Testis (tissue), 2 donors: ENCODE results near the gene FGR.

ENCODE experiments used
- POLR2A ChIP-seq: fragments of 450-650 bp; IDR thresholded peaks from one replicate; pipeline ENCODE4 v1.6.1; 2017; ENCODE audit warnings: antibody characterized with exemption, mild to moderate bottlenecking, moderate library complexity
- TF ChIP-seq, protein P1 (sequence below), 3 experiments: fragments of 450-650 bp in 2 of 3; fragments of 200-600 bp in 1 of 3; sonication (generic) in 1 of 3; IDR thresholded peaks; one replicate each; pipeline ENCODE4 v1.5.1; 2016 to 2019; ENCODE audit warnings: antibody characterized with exemption in 3 of 3, mild to moderate bottlenecking in 2 of 3, moderate library complexity in 1 of 3

DNA sequence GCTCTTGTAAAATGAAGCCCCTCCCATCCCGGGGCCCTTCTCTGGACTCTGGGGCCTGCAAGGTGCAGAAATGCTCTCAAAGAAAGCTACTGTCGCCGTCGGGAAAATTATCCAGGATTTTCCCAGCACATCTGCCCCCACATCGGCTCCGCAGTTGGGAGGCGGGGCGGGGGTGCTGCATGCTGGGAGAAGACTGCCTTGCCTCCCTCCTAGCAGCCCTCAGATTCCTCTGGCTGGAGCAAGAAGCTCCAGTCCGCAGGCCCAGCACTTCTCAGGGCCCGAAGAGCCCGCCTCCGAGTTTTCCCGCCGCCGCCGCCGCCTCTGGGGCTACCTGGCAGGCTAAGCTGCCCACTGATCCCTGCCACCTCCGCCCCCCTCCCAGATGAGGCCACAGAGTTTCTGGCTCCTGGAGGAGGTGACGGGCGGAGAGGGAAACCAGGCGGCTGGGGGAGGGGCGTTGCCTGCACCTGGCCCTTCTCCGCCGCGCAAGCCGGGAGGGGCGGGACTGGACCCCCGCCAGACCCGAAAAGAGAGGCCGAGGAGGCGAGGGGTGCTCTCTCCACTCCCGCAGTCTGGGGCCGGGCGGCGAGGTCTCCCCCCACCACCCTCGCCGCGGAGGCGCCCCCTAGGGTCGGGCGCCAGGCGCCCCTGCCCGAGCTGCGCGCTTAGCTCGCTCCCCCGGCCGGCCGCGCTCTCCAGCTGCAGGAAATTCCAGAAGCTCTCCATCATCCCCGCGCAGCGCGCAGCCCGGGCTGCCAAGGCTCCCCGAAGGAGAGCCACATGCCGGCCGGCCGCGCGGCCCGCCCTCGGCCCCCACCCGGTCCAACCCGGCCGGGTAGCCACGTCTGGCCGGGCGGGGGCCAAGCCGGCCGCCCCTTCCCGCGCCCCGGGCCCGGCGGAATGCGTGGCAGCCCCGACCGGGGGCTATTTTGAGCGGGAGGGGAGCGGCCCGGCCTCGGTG, 59.8 kb downstream of the FGR start:
- no peak for TF ChIP-seq POLR2A
- TF ChIP-seq, protein P1, sequence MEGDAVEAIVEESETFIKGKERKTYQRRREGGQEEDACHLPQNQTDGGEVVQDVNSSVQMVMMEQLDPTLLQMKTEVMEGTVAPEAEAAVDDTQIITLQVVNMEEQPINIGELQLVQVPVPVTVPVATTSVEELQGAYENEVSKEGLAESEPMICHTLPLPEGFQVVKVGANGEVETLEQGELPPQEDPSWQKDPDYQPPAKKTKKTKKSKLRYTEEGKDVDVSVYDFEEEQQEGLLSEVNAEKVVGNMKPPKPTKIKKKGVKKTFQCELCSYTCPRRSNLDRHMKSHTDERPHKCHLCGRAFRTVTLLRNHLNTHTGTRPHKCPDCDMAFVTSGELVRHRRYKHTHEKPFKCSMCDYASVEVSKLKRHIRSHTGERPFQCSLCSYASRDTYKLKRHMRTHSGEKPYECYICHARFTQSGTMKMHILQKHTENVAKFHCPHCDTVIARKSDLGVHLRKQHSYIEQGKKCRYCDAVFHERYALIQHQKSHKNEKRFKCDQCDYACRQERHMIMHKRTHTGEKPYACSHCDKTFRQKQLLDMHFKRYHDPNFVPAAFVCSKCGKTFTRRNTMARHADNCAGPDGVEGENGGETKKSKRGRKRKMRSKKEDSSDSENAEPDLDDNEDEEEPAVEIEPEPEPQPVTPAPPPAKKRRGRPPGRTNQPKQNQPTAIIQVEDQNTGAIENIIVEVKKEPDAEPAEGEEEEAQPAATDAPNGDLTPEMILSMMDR (IDR thresholded peaks at IDR 0.05): peak in 1 of 3 experiments; percentile 6
